ENCODE data around the gene CSPG5. TPM values are rescaled to one million over a fixed set of nuclear protein-coding genes. Genes with fewer than 3 reads are reported as not detected.

The CSPG5 gene
- total RNA-seq, 2 experiments from 2014 or later: 0.37 to 0.42 TPM

DNA sequence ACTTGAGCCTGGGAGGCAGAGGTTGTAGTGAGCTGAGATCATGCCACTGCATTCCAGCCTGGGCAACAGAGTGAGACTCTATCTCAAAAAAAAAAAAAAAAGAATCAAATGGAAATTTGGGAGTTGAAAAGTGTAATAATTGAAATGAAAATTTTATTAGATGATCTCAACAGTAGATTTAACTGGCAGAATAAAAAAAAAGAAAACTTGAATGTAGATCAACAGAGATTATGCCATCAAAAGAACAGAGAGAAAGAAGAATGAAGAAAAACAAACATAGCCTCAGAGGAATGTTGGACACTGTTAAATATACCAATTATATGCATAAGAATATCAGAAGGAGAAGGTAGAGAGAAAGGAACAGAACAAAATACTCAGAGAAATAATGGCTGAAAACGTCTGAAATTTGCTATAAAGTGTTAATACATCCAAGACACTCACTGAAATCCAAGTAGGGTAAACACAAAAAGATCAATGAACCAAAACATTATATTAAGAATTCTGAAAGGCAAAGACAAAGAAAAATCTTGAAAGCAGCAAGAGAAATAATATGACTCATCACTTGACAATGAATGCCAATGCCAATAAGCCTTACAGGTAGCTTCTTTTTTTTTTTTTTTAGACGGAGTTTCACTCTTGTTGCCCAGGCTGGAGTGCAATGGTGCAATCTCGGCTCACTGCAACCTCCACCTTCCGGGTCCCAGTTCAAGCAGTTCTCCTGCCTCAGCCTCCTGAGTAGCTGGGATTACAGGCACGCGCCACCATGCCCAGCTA is 50.5 kb downstream of the CSPG5 start:
- H3K4me1 Mint-ChIP-seq (ENCODE audit: low read depth): peaks cover 3% of the 10 kb centered on the region
- H3K27me3 Mint-ChIP-seq (ENCODE audit: low read depth): no peaks in the 10 kb centered on the region
- H3K4me3 Mint-ChIP-seq: no peak overlapping the region
- no peak for DNase-seq
- CTCF ChIA-PET: no interaction called here
- no peak overlapping the region for H3K27ac Mint-ChIP-seq
- no peaks in the 10 kb centered on the region for H3K36me3 Mint-ChIP-seq (ENCODE audit: low read depth)
- POLR2A ChIA-PET: no interaction called here
- ATAC-seq: no peak
- H3K9me3 Mint-ChIP-seq (ENCODE audit: insufficient read depth): peaks cover 5% of the 10 kb centered on the region

DNA sequence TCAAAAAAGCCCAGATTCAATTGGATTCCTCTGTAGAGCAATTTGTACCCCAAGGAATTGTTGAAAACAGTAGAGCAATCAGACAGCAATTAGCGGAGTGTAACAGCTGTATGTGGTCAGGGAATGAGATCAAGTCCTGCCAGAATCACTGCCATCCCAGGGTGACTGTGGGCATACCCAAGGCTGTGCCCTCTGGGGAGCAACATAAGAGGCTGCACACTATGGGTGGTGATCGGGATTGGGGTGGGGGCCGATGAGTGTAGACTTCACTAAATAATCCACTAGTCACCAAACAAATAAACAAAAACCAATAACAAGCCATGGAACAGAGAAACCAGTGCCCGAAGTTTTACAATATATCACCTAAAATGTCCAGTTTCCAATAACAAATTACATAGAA is 53.0 kb downstream of the CSPG5 start:
- no peaks in the 10 kb centered on the region for H3K27me3 Mint-ChIP-seq (ENCODE audit: low read depth)
- H3K4me3 Mint-ChIP-seq: no peak overlapping the region
- no peak overlapping the region for H3K27ac Mint-ChIP-seq
- no peaks in the 10 kb centered on the region for H3K36me3 Mint-ChIP-seq (ENCODE audit: low read depth)
- no peak for DNase-seq
- H3K9me3 Mint-ChIP-seq (ENCODE audit: insufficient read depth): peaks cover 5% of the 10 kb centered on the region
- no peak for ATAC-seq
- CTCF ChIA-PET: interaction anchor here (0.9 to 1.4 kb wide), 3 partner anchors 105 to 263 kb away, joined by 3 read pairs; no protein-coding TSS in a partner anchor
- H3K4me1 Mint-ChIP-seq (ENCODE audit: low read depth): peaks cover 14% of the 10 kb centered on the region
- POLR2A ChIA-PET: no interaction called here

DNA sequence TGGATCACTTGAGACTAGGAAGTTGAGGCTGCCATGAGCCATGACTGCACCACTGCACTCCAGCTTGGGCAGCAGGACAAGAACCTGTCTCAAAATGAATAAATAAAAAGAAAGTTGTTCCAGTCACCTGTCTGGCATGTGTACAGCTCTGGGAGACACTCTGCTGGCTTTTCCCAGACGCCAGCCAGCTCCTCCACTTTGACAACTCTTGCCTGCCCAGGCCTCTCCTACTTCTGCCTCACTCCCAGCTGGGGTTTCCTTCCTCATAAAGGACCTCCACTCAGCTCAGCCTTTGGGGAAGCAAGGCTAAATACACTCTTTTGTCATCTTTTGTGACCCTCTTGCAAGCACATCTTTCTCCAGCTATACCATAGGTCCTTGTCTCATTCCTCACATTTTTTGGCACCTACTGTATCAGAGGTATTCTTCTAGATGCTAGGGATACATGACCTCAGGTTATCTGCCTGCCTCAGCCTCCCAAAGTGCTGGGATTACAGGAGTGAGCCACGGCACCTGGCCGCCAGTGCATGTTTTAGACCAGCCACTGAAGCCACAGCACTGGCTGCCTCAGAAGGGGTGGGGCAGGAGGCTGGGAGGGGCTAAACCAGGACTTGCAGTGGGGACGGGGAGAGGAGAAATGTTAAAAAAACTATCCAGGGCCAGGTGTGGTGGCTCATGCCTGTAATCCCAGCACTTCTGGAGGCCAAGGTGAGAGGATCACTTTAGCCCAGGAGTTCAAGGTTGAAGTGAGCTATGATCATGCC is 55.2 kb downstream of the CSPG5 start:
- Mint-ChIP-seq H3K36me3 (ENCODE audit: low read depth) (no peaks in the 10 kb centered on the region), H3K4me1 (ENCODE audit: low read depth) (peaks cover 14% of the 10 kb centered on the region), H3K4me3 (no peak overlapping the region), H3K9me3 (ENCODE audit: insufficient read depth) (peaks cover 5% of the 10 kb centered on the region), H3K27me3 (ENCODE audit: low read depth) (no peaks in the 10 kb centered on the region), H3K27ac (no peak overlapping the region)
- POLR2A ChIA-PET: interaction anchor here (1.2 to 2.0 kb wide), 2 partner anchors 10 to 265 kb away, joined by 3 to 7 read pairs; partner anchors contain the start of gene ELP6
- DNase-seq: no peak
- ATAC-seq: no peak
- CTCF ChIA-PET: interaction anchor here (1.0 to 3.6 kb wide), 8 partner anchors 7 to 301 kb away, joined by 3 to 42 read pairs (median 8); no protein-coding TSS in a partner anchor

DNA sequence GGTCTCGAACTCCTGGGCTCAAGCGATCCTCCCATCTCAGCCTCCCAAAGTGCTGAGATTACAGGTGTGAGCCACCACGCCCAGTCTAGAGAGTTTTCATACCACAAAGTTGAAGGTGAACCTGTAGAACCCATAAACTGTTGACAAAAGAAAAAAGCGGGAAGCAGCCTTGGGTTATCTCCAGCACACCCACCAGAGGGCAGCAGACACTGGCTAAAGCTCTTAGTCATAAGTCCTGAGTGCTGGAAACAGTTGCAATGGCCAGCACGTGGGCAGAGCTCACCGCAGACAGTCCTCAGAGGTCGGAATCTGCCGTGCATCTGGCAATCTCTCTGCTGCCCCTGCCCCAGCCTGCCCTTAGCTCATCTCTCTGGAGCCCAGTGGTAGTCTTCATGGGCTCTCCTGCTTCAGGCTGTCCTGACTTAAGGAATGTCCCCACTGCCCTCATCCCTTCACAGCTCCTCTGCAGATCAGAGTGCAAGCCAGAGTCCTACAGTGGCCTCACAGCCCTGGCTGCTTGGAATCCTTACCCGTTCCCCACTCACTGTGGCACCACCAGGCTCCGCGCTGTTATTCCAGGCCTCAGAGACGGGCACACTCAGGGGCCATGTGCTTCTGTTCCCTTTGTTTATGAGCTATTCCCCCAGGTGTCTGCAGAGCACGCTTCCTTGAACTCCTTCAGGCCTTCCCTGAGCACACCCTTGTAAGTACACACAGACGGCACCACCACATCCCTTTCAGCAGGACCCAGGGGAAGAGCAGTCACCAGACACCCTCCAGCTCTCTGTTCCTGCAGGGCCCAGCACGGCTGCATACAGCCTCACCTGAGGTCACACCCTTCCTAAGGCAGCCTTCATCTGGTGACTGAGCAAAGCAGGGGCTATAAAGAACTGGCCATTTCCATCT is 56.3 kb downstream of the CSPG5 start:
- Mint-ChIP-seq H3K4me1 (ENCODE audit: low read depth) (peaks cover 14% of the 10 kb centered on the region), H3K4me3 (no peak overlapping the region), H3K27ac (peak overlapping the region; percentile 14), H3K36me3 (ENCODE audit: low read depth) (no peaks in the 10 kb centered on the region), H3K27me3 (ENCODE audit: low read depth) (no peaks in the 10 kb centered on the region), H3K9me3 (ENCODE audit: insufficient read depth) (no peaks in the 10 kb centered on the region)
- peak; percentile 93 for ATAC-seq
- DNase-seq: peak; percentile 88
- ChIA-PET CTCF (interaction anchor here (0.6 to 3.6 kb wide), 32 partner anchors 9 to 731 kb away, joined by 3 to 42 read pairs (median 3); partner anchors contain the start of gene ELP6), POLR2A (interaction anchor here (0.5 to 2.0 kb wide), 7 partner anchors 9 to 340 kb away, joined by 3 to 8 read pairs (median 3); partner anchors contain the start of gene ELP6)

DNA sequence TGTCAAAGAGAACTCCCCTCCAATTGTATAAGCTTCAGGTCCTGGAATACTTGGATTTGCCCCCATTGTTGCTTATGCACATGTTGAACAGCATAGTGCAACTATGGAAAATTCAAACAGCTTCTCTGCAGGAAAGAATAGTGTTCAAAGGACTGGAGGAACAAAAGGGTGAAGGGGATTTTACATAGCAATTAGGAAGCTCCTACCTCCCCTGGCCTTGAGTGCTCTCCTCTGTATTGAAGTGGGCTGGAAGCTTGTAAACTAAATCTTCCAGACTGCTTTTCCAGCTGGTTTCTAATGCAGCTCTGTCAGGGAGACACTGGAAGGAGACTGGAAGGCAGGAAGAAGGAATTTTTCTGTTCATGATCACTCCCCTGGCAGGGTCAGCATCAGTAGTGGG is 57.9 kb downstream of the CSPG5 start:
- POLR2A ChIA-PET: interaction anchor here (0.8 kb wide), 1 partner anchor 8 kb away, joined by 4 read pairs; no protein-coding TSS in a partner anchor
- no peak overlapping the region for H3K4me3 Mint-ChIP-seq

DNA sequence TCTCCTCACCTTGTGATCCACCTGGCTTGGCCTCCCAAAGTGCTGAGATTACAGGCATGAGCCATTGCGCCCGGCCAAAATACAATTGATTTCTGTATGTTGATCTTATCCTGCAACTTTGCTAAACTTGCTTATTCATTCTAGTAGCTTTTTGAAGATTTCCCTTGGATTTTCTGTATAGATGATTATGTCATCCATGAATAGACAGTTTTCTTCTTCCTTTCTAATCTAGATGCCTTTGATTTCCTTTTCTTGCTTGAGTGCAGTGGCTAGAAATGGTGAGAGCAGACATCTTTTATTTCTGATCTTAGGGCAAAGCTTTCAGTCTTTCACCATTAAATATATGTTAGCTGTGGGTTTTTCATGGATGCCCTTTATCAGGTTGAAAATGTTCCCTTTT is 60.7 kb downstream of the CSPG5 start:
- ATAC-seq (no peak), DNase-seq (no peak)
- Mint-ChIP-seq H3K9me3 (ENCODE audit: insufficient read depth) (no peaks in the 10 kb centered on the region), H3K4me1 (ENCODE audit: low read depth) (peaks cover 19% of the 10 kb centered on the region), H3K36me3 (ENCODE audit: low read depth) (peaks cover 2% of the 10 kb centered on the region), H3K27me3 (ENCODE audit: low read depth) (peaks cover 6% of the 10 kb centered on the region), H3K4me3 (no peak overlapping the region), H3K27ac (no peak overlapping the region)
- POLR2A ChIA-PET: interaction anchor here (0.6 kb wide), 1 partner anchor 51 kb away, joined by 3 read pairs; no protein-coding TSS in a partner anchor
- CTCF ChIA-PET: interaction anchor here (0.6 to 1.0 kb wide), 3 partner anchors 16 to 272 kb away, joined by 3 to 4 read pairs (median 4); no protein-coding TSS in a partner anchor

More for the DNA sequence above, 57.9 kb downstream of the CSPG5 start:
- DNase-seq (no peak), ATAC-seq (no peak)
- Mint-ChIP-seq H3K36me3 (ENCODE audit: low read depth) (no peaks in the 10 kb centered on the region), H3K27me3 (ENCODE audit: low read depth) (peaks cover 2% of the 10 kb centered on the region), H3K9me3 (ENCODE audit: insufficient read depth) (no peaks in the 10 kb centered on the region), H3K4me1 (ENCODE audit: low read depth) (peaks cover 11% of the 10 kb centered on the region), H3K27ac (no peak overlapping the region)
- CTCF ChIA-PET: interaction anchor here (0.8 to 3.6 kb wide), 7 partner anchors 11 to 317 kb away, joined by 3 to 16 read pairs (median 6); no protein-coding TSS in a partner anchor

DNA sequence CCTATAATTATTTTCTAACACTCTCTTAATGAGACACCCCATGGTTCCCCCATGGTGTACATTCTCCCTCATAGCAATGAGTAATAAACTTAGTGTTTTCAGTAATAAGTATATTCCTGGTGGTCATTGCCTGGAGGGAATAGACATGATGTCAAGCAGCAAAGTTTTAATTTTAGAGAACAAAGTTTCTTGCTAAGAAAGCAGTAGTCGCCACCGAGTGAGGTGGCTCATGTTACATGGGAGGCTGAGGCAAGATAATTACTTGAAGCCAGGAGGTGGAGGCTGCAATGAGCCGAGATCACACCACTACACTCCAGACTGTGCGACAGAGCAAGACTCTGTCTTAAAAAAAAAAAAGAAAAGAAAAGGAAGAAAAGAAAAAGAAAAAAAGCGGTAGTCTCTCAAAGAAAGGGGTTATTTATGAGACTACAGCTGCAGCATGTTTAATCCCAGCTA is 62.8 kb downstream of the CSPG5 start:
- Mint-ChIP-seq H3K9me3 (ENCODE audit: insufficient read depth) (no peaks in the 10 kb centered on the region), H3K27me3 (ENCODE audit: low read depth) (peaks cover 6% of the 10 kb centered on the region), H3K36me3 (ENCODE audit: low read depth) (peaks cover 17% of the 10 kb centered on the region), H3K4me3 (no peak overlapping the region), H3K27ac (no peak overlapping the region), H3K4me1 (ENCODE audit: low read depth) (peaks cover 19% of the 10 kb centered on the region)
- ChIA-PET POLR2A (no interaction called here), CTCF (interaction anchor here (4.7 kb wide), 1 partner anchor 94 kb away, joined by 26 read pairs; no protein-coding TSS in a partner anchor)
- DNase-seq: no peak
- ATAC-seq: no peak

DNA sequence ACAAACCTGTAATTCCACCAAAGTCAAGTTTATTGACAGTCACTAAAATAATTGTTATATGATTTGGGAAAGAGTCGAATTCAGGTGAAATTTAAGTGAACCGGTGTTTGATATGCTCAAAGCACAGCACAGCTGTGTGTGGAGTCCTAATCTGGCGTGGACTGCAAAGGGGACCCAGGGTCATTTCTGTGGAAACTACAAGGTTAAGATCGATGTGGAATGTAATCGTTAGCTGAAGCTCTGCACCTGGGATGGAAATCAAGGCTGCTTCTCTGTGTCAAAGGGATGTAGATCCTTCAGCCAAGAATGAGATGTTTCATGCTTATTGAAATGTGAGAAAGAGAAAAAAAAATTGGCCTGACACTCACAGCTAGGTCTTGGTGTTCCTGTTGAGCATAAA is 63.6 kb downstream of the CSPG5 start:
- no peak overlapping the region for H3K27ac Mint-ChIP-seq
- POLR2A ChIA-PET: no interaction called here

DNA sequence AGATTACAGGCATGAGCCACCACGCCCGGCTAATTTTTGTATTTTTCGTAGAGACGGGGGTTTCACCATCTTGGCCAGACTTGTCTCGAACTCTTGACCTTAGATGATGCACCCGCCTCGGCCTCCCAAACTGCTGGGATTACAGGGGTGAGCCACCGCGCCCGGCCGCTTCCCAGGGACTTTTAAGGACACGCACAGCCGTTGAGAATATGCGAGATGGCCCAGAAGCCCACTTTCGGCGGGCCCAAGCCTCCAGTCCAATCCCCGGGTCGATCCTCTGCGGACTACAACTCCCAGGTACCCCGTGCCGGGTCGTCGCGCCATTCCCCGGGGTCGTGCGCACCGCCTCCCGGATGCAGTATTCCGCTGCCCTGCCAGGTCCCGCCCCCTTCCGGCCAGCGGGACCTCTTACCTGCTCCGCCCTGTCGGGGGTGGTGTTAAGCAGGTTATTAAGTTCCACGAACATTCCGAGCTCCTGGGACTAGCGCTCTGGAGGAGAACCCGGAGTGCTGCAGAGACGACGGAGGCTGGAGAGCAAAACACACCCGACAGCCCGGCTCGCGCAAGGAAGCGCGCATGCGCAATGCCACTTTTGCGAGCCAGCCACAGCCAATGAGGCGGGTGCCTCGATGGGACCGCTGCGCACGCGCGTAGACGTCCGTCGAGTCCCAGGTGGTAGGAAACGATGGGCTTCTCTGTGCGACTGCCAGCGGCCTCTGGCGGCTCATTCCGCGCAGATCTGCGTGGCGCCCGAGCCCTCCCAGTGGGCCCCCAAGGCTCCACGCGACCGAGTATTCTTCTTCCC is 65.3 kb downstream of the CSPG5 start, which contains the start of gene ELP6:
ELP6 (minus strand) TSS at position 588 of the 805 bp plus-strand sequence; CDS start at position 466, 122 bp downstream.
- Mint-ChIP-seq H3K9me3 (ENCODE audit: insufficient read depth) (no peaks in the 10 kb centered on the region), H3K27ac (peak within 1 kb of the TSS; percentile 99), H3K27me3 (ENCODE audit: low read depth) (peaks cover 6% of the 10 kb centered on the region), H3K36me3 (ENCODE audit: low read depth) (peaks cover 32% of the 10 kb centered on the region), H3K4me3 (peak within 1 kb of the TSS; percentile 99), H3K4me1 (ENCODE audit: low read depth) (peaks cover 19% of the 10 kb centered on the region)
- DNase-seq (peak; percentile 98), ATAC-seq (peak; percentile 94)
- ChIA-PET POLR2A (interaction anchor here (0.5 to 1.5 kb wide), 12 partner anchors 8 to 1708 kb away, joined by 3 to 7 read pairs (median 4); partner anchors contain the start of genes PTPN23 and SCAP), CTCF (interaction anchor here (0.7 to 4.7 kb wide), 7 partner anchors 9 to 288 kb away, joined by 3 to 26 read pairs (median 3); no protein-coding TSS in a partner anchor)

More for the DNA sequence above, 63.6 kb downstream of the CSPG5 start:
- CTCF ChIA-PET: interaction anchor here (4.7 kb wide), 1 partner anchor 93 kb away, joined by 26 read pairs; no protein-coding TSS in a partner anchor
- H3K27me3 Mint-ChIP-seq (ENCODE audit: low read depth): peaks cover 6% of the 10 kb centered on the region
- ATAC-seq (no peak), DNase-seq (no peak)
- H3K4me1 Mint-ChIP-seq (ENCODE audit: low read depth): peaks cover 19% of the 10 kb centered on the region
- H3K4me3 Mint-ChIP-seq: peak overlapping the region; percentile 49
- H3K9me3 Mint-ChIP-seq (ENCODE audit: insufficient read depth): no peaks in the 10 kb centered on the region
- peaks cover 21% of the 10 kb centered on the region for H3K36me3 Mint-ChIP-seq (ENCODE audit: low read depth)

All from activated CD8-positive, alpha-beta T cell treated with anti-CD3 and anti-CD28 coated beads, Interleukin-2, amount 10 ng/mL, durations not matched to agents 7 days and 5 days (primary cell).